Right lobe of liver (tissue), 6 donors: ENCODE data around the gene TRPM5. TPM values are rescaled to one million over a fixed set of nuclear protein-coding genes. Genes with fewer than 3 reads are reported as not detected.

Experiments used
- ATAC-seq, 4 donors: fragments of 200-7000 bp; cut with Tn5 transposase; one replicate each; pipeline ENCODE4 v1.9.1; 2020; ENCODE audit warnings: mild to moderate bottlenecking in 4 of 4, moderate library complexity in 4 of 4
- DNase-seq, 3 donors: peaks; one replicate each; pipeline ENCODE4 v3.0.0-alpha.2; 2020
- H3K27ac ChIP-seq, 3 donors: fragments of 200-600 bp; one replicate each; pipeline ENCODE4 v1.8.0; 2022
- H3K27me3 ChIP-seq, 2 donors: fragments of 200-600 bp; one replicate each; pipeline ENCODE4 v1.8.0; 2022
- H3K36me3 ChIP-seq, 4 donors: fragments of 200-600 bp; sonication (generic) in 1 of 4; one replicate each; pipeline versions ENCODE4 v1.5.1 to v1.8.0; 2017 to 2022; ENCODE audit warnings: control low read depth in 1 of 4
- H3K4me1 ChIP-seq, 4 donors: fragments of 200-600 bp; sonication (generic) in 1 of 4; one replicate each; pipeline versions ENCODE4 v1.5.1 to v1.8.0; 2017 to 2022; ENCODE audit warnings: control low read depth in 1 of 4
- H3K4me3 ChIP-seq, 3 donors: fragments of 200-600 bp; one replicate each; pipeline ENCODE4 v1.8.0; 2022
- H3K9me3 ChIP-seq, 4 donors: fragments of 200-600 bp; sonication (generic) in 1 of 4; one replicate each; pipeline versions ENCODE4 v1.5.1 to v1.8.0; 2017 to 2022; ENCODE audit warnings: control low read depth in 1 of 4
- CTCF ChIP-seq, 4 donors: fragments of 200-600 bp in 3 of 4; fragments of 450-650 bp in 1 of 4; IDR thresholded peaks; one replicate each; pipeline versions ENCODE4 v1.5.1 to v1.8.0; 2016 to 2022; ENCODE audit warnings: antibody characterized with exemption in 4 of 4, mild to moderate bottlenecking in 2 of 4
- POLR2A ChIP-seq: fragments of 450-650 bp; IDR thresholded peaks from one replicate; pipeline ENCODE4 v1.6.1; 2017; ENCODE audit warnings: antibody characterized with exemption, mild to moderate bottlenecking
- WGBS: methylation state at CpG from one replicate; pipeline ENCODE4 v1.1.6; 2018; ENCODE audit warnings: low coverage, low lambda C conversion rate; ENCODE audit not compliant: insufficient coverage; ENCODE audit errors: missing lambda C conversion rate; 5-methylcytosine and 5-hydroxymethylcytosine counted together
- intact Hi-C, 2 donors: fragments of 100-400 bp; cut with DNase I; formaldehyde crosslinking; loops; one replicate each; pipeline versions ENCODE4 v1.11.2 to v1.14.1; 2022
- total RNA-seq, 6 experiments: library from RNA; depleted of rRNA in 2 of 6; stranded (reverse); fragments of >200 nt in 2 of 6; fragmentation: NEBNext Ultra II Directional in 3 of 6; extraction: Animal tissue kit (Norgen Biotek cat#: 25700) in 3 of 6; gene quantifications; one replicate each; pipeline versions ENCODE4 v1.1.0 to v1.2.4, GENCODE V29; 2016 to 2023
- donor health status: DM: no; HTN: yes; CAD: no.
- donor health status: DM: no; HTN: no; CAD: no.
- donor health status: DM: no; HTN: no; CAD: no.
- donor health status: DM: no; HTN: yes; CAD: no.
- donor health status: DM: no; HTN: yes; CAD: no.

The TRPM5 gene
- total RNA-seq, 6 experiments from 2014 or later = not detected

- Histone ChIP-seq H3K9me3 (no peaks in the 10 kb centered on the region), H3K27me3 (no peaks in the 10 kb centered on the region), H3K4me1 (no peaks in the 10 kb centered on the region), H3K4me3 (no peak overlapping the region), H3K36me3 (no peaks in the 10 kb centered on the region), H3K27ac (no peak overlapping the region)
- no peak for TF ChIP-seq CTCF (IDR thresholded peaks at IDR 0.05)
- DNase-seq (no peak), ATAC-seq (no peak)
- WGBS = 50% methylated on average over 4 of the region's 14 CpGs
- intact Hi-C loops = no loop called here
Measured at GRCh38 chr11:2426826-2427521, 17.3 kb downstream of the TRPM5 start.

GRCh38 chr11:2426221-2426620, 18.1 kb downstream of the TRPM5 start:
- Histone ChIP-seq H3K27ac (no peak overlapping the region), H3K4me3 (no peak overlapping the region), H3K9me3 (no peaks in the 10 kb centered on the region), H3K36me3 (no peaks in the 10 kb centered on the region), H3K27me3 (no peaks in the 10 kb centered on the region), H3K4me1 (no peaks in the 10 kb centered on the region)
- TF ChIP-seq POLR2A (no peak), CTCF (IDR thresholded peaks at IDR 0.05) (no peak)
- ATAC-seq = no peak
- DNase-seq = no peak
- no CpG with 5 or more reads among the region's 13 CpGs for WGBS
- intact Hi-C loops = no loop called here

GRCh38 chr11:2425506-2425905, 18.8 kb downstream of the TRPM5 start:
- no peaks in the 10 kb centered on the region for H3K9me3 ChIP-seq
- intact Hi-C loops = no loop called here
- no peak for DNase-seq
- no peak overlapping the region for H3K27ac ChIP-seq
- no peaks in the 10 kb centered on the region for H3K4me1 ChIP-seq
- H3K4me3 ChIP-seq = no peak overlapping the region
- TF ChIP-seq POLR2A = no peak
- TF ChIP-seq CTCF (IDR thresholded peaks at IDR 0.05) = no peak
- H3K36me3 ChIP-seq = no peaks in the 10 kb centered on the region
- no peaks in the 10 kb centered on the region for H3K27me3 ChIP-seq
- ATAC-seq = no peak
- no CpG with 5 or more reads among the region's 8 CpGs for whole genome bisulfite sequencing

GRCh38 chr11:2424811-2425495, 19.4 kb downstream of the TRPM5 start:
- no peak for DNase-seq
- 38% methylated on average over 4 of the region's 28 CpGs for WGBS

More at GRCh38 chr11:2424811-2425495, 19.4 kb downstream of the TRPM5 start:
- no peak for ATAC-seq
- intact Hi-C loops = loop anchor here in 1 of 2 donors (5.0 kb wide), 1 partner anchor 228 kb away; no protein-coding TSS in a partner anchor
- H3K4me3 ChIP-seq = no peak overlapping the region
- no peak for TF ChIP-seq POLR2A
- TF ChIP-seq CTCF (IDR thresholded peaks at IDR 0.05) = no peak
- no peaks in the 10 kb centered on the region for H3K27me3 ChIP-seq
- H3K4me1 ChIP-seq = no peaks in the 10 kb centered on the region
- no peaks in the 10 kb centered on the region for H3K9me3 ChIP-seq
- H3K27ac ChIP-seq = no peak overlapping the region
- H3K36me3 ChIP-seq = no peaks in the 10 kb centered on the region
